Ishikawa (cell line): ENCODE data around the gene PHOX2A.

Source experiments
- CEBPB ChIP-seq: IDR thresholded peaks from 2 replicates; pipeline ENCODE4 v1.6.1; 2012
- CREB1 ChIP-seq: IDR thresholded peaks from 2 replicates; pipeline ENCODE4 v1.6.1; 2012; ENCODE audit warnings: low read depth
- EGR1 ChIP-seq: IDR thresholded peaks from 2 replicates; pipeline ENCODE4 v1.6.1; 2012
- EP300 ChIP-seq: IDR thresholded peaks from 2 replicates; pipeline ENCODE4 v1.6.1; 2012; ENCODE audit warnings: borderline replicate concordance
- FOXM1 ChIP-seq: IDR thresholded peaks from 2 replicates; pipeline ENCODE4 v1.6.1; 2012; ENCODE audit warnings: low read depth, borderline replicate concordance
- MAX ChIP-seq: IDR thresholded peaks from 2 replicates; pipeline ENCODE4 v1.6.1; 2012
- NFIC ChIP-seq: IDR thresholded peaks from 2 replicates; pipeline ENCODE4 v1.6.1; 2012
- RAD21 ChIP-seq: IDR thresholded peaks from 2 replicates; pipeline ENCODE4 v1.6.1; 2012; ENCODE audit warnings: low read depth
- TAF1 ChIP-seq: IDR thresholded peaks from 2 replicates; pipeline ENCODE4 v1.6.1; 2012; ENCODE audit warnings: low read depth, mild to moderate bottlenecking
- TCF12 ChIP-seq: IDR thresholded peaks from 2 replicates; pipeline ENCODE4 v1.6.1; 2012; ENCODE audit warnings: low read depth
- TEAD4 ChIP-seq: IDR thresholded peaks from 2 replicates; pipeline ENCODE4 v1.6.1; 2012
- USF1 ChIP-seq: IDR thresholded peaks from 2 replicates; pipeline ENCODE4 v1.6.1; 2012
- YY1 ChIP-seq: IDR thresholded peaks from 2 replicates; pipeline ENCODE4 v1.6.1; 2012; ENCODE audit warnings: low read depth
- ZBTB7A ChIP-seq: IDR thresholded peaks from 2 replicates; pipeline ENCODE4 v1.6.1; 2012; ENCODE audit warnings: low read depth
- TF ChIP-seq, protein P1 (sequence below): IDR thresholded peaks from 2 replicates; pipeline ENCODE4 v1.6.1; 2012; ENCODE audit warnings: low read depth, mild to moderate bottlenecking

The PHOX2A gene

DNA sequence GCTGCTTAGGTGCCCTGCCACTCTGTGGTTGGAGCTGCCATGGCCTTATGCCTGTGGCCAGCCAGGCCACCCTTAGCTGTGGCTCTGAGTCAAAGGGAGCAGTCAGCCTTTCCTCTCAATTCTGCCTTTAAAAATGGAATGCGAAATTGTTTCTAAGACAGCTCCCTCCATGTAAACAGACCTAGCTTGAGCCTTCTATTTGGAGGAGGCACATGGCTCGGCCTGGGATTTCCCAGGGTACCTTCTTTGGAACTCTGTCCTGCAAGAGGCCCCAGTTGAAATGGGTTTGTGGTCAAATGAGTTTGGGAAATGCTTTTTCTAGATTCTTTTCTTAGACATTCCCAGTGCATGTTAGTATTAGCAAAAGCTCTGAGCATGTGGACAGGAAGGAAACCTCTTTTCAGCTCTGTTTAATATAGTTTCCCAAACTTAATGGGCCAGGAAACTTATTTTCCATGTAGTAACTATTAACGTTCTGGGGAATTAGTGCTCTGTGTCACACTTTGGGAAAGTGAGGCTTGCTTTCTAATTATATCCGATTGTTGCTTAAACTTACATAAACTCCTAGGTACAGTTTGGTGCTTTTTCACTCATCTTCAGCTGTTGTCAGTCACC is 7.8 kb downstream of the PHOX2A start:
- no peak for TF ChIP-seq USF1
- TF ChIP-seq TCF12: no peak
- no peak for TF ChIP-seq TEAD4
- no peak for TF ChIP-seq CEBPB
- no peak for TF ChIP-seq ZBTB7A
- TF ChIP-seq CREB1: no peak
- TF ChIP-seq TAF1: no peak
- TF ChIP-seq NFIC: no peak

DNA sequence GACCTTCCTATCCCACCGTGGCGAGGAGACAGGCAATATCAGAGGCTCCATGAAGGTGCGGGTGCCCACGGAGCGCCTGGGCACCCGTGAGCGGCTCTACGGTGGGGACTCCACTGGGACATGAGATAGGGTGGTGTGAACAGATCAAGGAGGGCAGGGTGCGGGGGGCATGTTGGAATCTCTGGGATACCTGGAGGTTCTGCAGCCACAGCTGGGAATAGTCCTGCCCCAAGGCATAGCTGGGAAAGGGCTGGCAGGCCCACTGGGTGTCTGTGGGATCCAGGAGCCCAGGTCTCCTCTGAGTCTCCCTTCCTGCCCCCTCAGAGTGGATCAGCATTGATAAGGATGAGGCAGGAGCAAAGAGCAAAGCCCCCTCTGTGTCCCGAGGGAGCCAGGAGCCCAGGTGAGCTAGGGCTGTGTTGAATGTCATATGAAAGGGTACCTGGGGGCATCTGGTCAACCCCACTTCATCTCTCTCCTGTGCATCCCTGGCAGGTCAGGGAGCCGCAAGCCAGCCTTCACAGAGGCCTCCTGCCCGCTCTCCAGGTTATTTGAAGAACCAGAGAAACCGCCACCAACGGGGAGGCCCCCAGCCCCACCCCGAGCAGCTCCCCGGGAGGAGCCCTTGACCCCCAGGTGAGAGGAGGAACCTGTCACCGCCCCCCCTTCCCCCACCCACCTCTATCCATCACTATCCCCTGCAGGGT is 8.5 kb downstream of the PHOX2A start:
- TF ChIP-seq FOXM1 (no peak), CREB1 (no peak), EGR1 (no peak), NFIC (no peak), YY1 (no peak), EP300 (no peak), ZBTB7A (no peak), RAD21 (no peak), TAF1 (no peak), TCF12 (no peak), USF1 (no peak), MAX (no peak), CEBPB (no peak), TEAD4 (no peak)
- TF ChIP-seq, protein P1, sequence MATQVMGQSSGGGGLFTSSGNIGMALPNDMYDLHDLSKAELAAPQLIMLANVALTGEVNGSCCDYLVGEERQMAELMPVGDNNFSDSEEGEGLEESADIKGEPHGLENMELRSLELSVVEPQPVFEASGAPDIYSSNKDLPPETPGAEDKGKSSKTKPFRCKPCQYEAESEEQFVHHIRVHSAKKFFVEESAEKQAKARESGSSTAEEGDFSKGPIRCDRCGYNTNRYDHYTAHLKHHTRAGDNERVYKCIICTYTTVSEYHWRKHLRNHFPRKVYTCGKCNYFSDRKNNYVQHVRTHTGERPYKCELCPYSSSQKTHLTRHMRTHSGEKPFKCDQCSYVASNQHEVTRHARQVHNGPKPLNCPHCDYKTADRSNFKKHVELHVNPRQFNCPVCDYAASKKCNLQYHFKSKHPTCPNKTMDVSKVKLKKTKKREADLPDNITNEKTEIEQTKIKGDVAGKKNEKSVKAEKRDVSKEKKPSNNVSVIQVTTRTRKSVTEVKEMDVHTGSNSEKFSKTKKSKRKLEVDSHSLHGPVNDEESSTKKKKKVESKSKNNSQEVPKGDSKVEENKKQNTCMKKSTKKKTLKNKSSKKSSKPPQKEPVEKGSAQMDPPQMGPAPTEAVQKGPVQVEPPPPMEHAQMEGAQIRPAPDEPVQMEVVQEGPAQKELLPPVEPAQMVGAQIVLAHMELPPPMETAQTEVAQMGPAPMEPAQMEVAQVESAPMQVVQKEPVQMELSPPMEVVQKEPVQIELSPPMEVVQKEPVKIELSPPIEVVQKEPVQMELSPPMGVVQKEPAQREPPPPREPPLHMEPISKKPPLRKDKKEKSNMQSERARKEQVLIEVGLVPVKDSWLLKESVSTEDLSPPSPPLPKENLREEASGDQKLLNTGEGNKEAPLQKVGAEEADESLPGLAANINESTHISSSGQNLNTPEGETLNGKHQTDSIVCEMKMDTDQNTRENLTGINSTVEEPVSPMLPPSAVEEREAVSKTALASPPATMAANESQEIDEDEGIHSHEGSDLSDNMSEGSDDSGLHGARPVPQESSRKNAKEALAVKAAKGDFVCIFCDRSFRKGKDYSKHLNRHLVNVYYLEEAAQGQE: no peak

DNA sequence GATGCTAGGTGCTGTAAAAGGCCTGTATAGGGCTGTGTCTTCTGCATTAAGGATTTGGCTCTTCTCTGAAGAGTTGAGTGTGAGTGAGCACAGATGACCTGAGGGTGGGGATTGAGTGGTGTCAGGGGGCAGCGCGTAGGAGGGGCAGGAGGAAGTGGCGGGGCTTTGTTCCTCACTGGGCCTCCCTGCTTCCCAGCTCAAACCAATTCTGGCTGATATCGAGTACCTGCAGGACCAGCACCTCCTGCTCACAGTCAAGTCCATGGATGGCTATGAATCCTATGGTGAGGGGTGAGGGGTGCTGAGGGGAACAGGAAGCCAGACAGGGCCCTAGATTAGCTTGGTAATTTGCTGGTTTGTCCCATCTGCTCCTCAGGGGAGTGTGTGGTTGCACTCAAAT is 9.1 kb downstream of the PHOX2A start:
- no peak for TF ChIP-seq RAD21
- TF ChIP-seq CREB1: no peak
- TF ChIP-seq ZBTB7A: no peak
- no peak for TF ChIP-seq EP300
- no peak for TF ChIP-seq USF1
- no peak for TF ChIP-seq EGR1
- TF ChIP-seq NFIC: no peak
- TF ChIP-seq, protein P1: no peak
- no peak for TF ChIP-seq TCF12
- no peak for TF ChIP-seq TAF1
- TF ChIP-seq TEAD4: no peak
- TF ChIP-seq MAX: no peak
- TF ChIP-seq CEBPB: no peak
- TF ChIP-seq FOXM1: no peak

DNA sequence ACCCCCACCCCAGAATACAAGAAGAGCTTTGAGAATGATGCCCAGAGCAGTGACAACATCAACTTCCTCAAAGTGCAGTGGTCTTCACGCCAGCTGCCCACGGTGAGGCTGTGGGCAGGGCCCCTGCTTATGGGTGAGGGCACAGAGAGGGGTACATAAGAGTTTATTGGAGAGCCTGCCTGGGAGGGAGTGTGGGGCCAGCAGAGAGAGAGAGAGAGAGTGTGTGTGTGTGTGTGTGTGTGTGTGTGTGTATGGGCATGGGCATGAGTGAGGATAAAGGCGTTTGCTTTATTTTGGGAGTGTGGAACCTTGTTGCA is 9.5 kb downstream of the PHOX2A start:
- TF ChIP-seq FOXM1 (no peak), USF1 (no peak), EGR1 (no peak), TCF12 (no peak), YY1 (no peak)

DNA sequence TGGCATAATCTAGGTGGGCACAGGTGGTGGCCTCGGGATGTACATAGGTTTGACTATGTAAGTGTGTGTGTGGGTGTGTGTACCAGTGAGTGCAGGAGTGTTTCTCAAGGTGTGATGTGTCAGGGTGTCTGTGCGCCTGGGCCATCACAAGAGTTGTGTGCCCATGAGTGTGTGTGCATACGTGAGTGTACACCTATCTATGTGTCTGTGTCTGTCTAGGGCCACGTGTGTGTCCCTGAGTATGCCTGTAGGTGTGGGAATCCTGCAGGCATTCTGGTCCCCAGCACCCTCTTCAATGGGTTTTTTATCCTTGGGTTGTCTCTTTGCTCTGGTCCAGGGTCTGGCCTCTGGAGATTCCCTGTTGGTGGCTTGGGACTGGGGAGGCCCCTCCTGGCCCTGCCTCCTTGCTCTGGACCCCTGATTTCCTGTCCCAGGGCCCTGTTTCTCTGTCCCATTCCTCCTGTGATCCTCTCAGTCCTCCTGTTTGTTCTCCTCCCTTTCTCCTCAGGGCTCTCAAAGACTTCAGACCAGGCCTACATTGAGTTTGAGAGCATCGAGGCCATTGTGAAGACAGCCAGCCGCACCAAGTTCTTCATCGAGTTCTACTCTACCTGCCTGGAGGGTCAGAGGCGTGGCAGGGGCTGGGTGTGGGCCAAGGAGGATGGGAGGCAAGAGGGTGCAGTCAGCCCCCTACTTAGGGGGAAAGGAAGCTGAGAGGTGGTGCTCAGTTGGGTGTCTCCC is 10.0 kb downstream of the PHOX2A start:
- TF ChIP-seq CREB1: no peak
- TF ChIP-seq NFIC: no peak
- no peak for TF ChIP-seq YY1
- no peak for TF ChIP-seq TAF1
